Measurements from ENCODE around the gene LPA.

The LPA gene

DNA sequence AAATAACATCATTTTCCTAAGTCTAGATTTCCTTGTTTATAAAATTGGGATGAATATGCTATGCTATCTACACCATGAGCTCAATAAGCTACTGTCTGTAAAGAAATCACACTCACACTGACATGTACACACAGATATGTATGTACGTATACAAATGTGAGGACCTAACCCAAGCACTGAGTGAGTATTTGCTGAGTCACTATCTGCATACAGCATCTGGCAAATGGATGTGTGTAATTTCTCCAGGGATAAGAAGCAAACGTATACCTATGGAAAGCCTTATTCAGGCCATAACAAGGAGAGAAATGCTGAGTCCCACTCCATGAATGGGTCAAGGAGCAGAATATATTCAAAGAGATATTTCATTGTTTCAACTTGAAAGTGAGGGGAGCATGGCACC is 153.9 kb downstream of the LPA start:
- no peak for DNase-seq

- no peak for DNase-seq
These were observed 154.5 kb downstream of the LPA start for GRCh38 chr6:160509610-160510009.

- DNase-seq: no peak
These were observed 155.5 kb downstream of the LPA start for GRCh38 chr6:160508599-160508998.

DNA sequence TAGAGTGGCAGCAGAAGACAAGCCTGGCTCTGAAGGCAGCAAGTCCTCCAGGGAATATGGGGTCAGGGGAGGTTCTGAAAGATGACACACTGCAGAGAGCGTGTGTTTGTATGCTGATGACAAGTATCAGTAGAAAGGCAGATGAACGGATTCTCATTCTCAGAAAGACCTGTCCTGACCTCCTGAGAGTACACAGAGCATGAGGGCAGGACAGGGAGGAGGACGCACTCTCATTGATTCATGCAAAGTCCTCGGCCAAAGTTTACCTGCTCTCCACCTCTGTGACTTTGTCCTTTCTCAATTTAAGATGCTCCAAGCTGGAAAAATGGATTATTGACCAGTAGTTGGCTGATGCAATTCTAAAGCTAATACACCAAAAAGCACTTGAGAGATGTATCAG is 156.7 kb downstream of the LPA start:
- DNase-seq: no peak

DNA sequence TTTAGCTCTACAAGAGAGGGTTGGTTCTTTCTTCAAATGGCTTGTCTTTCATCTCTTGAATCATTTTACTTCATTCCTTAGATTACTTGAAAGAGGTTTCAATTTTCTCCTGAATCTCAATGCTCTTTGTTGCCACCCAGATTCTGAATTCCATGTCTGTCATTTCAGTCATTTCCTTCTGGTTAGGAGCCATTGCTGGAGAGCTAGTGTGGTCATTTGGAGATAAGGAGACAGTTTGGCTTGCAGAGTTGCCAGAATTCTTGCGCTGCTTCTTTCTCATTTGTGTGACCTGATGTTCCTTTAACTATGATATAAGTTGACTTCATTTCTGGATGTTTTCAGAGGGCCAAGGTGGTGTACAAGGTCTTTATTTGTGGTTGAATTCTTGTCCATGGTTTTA is 158.1 kb downstream of the LPA start:
- no peak for DNase-seq

DNA sequence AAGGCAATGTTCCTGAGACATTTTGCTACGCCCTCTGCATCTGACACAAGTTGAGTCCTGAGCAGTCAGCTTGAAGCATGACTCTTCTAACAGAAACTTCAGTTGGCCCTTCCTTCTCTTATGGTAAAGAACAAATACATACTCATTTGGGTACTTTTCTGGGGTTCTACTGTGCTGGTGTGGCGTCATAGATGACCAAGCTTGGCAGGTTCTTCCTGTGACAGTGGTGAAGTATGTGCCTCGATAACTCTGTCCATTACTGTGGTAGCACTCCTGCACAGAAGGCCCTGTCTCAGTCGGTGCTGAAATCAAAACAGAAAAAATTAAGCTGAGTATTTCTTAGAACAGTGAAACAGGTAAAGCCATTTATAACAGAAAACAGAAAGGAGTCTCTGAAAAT is 163.4 kb downstream of the LPA start:
- no peak for DNase-seq

- DNase-seq: no peak
These were observed 169.5 kb downstream of the LPA start for GRCh38 chr6:160494576-160494975.

DNA sequence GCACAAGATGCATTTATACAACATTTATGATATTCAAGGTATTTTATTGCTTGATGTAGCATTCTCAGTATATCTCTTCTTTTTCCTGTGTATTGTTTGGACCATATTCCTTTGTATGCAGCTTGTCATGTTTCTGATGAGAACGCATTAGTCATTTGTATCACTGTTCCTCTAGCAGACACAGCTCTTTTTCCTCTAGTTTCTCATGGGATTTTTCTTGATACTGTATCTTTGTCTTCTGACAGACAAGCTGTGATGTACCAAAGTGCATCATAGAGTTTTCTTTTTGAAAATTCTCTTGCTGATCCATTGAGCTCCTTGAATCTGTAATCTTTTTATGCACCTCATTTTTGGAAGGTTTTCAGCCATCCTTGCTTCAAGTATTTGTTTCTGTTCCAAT is 175.0 kb downstream of the LPA start:
- no peak for DNase-seq

GRCh38 chr6:160487116-160487515 is 177.0 kb downstream of the LPA start:
- DNase-seq: no peak

Measured in NCI-H748 treated with DMSO at 0.1 percent for 48 hours (cell line).